ENCODE measurements around the gene COL23A1. TPM values are rescaled to one million over a fixed set of nuclear protein-coding genes. Genes with fewer than 3 reads are reported as not detected.
"Not testable (repeated sequence)": the region's sequence is repeated elsewhere in the genome, so short reads cannot be mapped to it uniquely, and the experiment has no call there.

COL23A1 gene
- total RNA-seq, 1 experiment from 2014 or later, result not detected

DNA sequence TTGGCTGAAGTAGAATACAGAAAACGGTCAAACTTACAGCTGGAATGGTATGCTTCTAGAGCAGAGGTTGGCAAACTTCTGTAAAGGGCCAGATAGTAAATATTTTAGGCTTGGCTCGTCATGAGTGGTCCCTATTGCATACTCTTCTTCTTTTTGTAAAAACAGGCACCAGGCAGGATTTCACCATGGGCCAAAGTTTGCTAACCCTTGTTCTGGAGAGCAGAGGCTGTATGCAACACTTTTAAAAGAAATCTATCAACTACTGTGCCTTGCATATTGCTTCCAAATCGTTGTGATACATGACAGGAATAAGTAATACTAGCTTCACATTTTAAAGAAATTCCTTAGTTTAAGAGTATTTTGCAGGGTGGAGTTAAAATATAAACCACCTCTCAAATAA is 15.6 kb upstream of the COL23A1 start:
- H3K9me3 ChIP-seq (replicated peaks), result no peaks in the 10 kb centered on the region
- H3K4me3 ChIP-seq, result no peak overlapping the region
- H3K27me3 ChIP-seq, result no peaks in the 10 kb centered on the region
- no peak for DNase-seq
- no peak overlapping the region for H3K27ac ChIP-seq
- H3K36me3 ChIP-seq, result peaks cover 97% of the 10 kb centered on the region
- H3K4me1 ChIP-seq, result no peaks in the 10 kb centered on the region

- peaks cover 74% of the 10 kb centered on the region for H3K36me3 ChIP-seq
- no peak for DNase-seq
- no peak overlapping the region for H3K27ac ChIP-seq
These were observed 12.6 kb upstream of the COL23A1 start for GRCh38 chr5:178602752-178603151.

GRCh38 chr5:178595750-178596149 is 5.6 kb upstream of the COL23A1 start:
- H3K4me3 ChIP-seq, result no peak overlapping the region
- no peaks in the 10 kb centered on the region for H3K27me3 ChIP-seq
- H3K27ac ChIP-seq, result no peak overlapping the region
- H3K4me1 ChIP-seq, result no peaks in the 10 kb centered on the region
- DNase-seq, result no peak
- H3K9me3 ChIP-seq (replicated peaks), result peaks cover 10% of the 10 kb centered on the region
- H3K36me3 ChIP-seq, result peaks cover 6% of the 10 kb centered on the region

More at GRCh38 chr5:178602752-178603151, 12.6 kb upstream of the COL23A1 start:
- Histone ChIP-seq H3K27me3 (no peaks in the 10 kb centered on the region), H3K4me1 (no peaks in the 10 kb centered on the region), H3K9me3 (replicated peaks) (no peaks in the 10 kb centered on the region), H3K4me3 (no peak overlapping the region)

GRCh38 chr5:178595150-178595549 is 5.0 kb upstream of the COL23A1 start:
- Histone ChIP-seq H3K4me1 (no peaks in the 10 kb centered on the region), H3K4me3 (no peak overlapping the region), H3K36me3 (peaks cover 6% of the 10 kb centered on the region; the same call in 1 of the 2 replicates), H3K27ac (no peak overlapping the region), H3K27me3 (no peaks in the 10 kb centered on the region), H3K9me3 (replicated peaks) (peaks cover 10% of the 10 kb centered on the region)
- DNase-seq, result no peak

GRCh38 chr5:178590924-178591423 is 781 bp upstream of the COL23A1 start:
- Histone ChIP-seq H3K9me3 (replicated peaks) (peaks cover 10% of the 10 kb centered on the region), H3K27ac (no peak overlapping the region), H3K4me1 (no peaks in the 10 kb centered on the region), H3K27me3 (no peaks in the 10 kb centered on the region), H3K4me3 (no peak overlapping the region), H3K36me3 (no peaks in the 10 kb centered on the region)
- no peak for DNase-seq

GRCh38 chr5:178589180-178590140 is 733 bp downstream of the COL23A1 start:
- H3K4me3 ChIP-seq, result no peak overlapping the region

DNA sequence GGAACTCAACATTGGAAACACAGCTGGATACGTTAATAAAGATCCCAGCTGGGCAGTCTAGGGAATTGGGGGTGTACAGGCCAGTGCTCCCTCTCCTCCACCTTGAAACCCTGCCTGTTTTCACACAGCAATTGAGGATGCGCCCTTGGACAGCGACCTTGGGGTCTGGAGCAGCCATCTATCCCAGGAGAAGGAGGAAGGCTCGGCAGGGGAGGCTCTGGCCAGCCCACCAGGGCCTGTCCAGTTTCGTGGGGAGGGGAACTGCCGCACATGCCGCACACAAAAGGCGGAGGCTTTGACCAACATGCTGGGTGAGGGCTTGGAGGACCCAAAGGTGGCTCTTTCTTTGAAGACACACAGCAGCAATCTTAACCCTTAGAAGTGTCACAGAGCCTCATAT is 1.4 kb downstream of the COL23A1 start:
- Histone ChIP-seq H3K27me3 (no peaks in the 10 kb centered on the region), H3K4me3 (no peak overlapping the region), H3K9me3 (replicated peaks) (no peaks in the 10 kb centered on the region), H3K27ac (no peak overlapping the region), H3K36me3 (no peaks in the 10 kb centered on the region), H3K4me1 (no peaks in the 10 kb centered on the region)
- no peak for DNase-seq

More at GRCh38 chr5:178589180-178590140, 733 bp downstream of the COL23A1 start:
- Histone ChIP-seq H3K9me3 (replicated peaks) (no peaks in the 10 kb centered on the region; the same call in 1 of the 2 replicates), H3K27me3 (no peaks in the 10 kb centered on the region), H3K36me3 (no peaks in the 10 kb centered on the region), H3K4me1 (no peaks in the 10 kb centered on the region), H3K27ac (no peak overlapping the region)
- no peak for DNase-seq

GRCh38 chr5:178587763-178588611 is 2.2 kb downstream of the COL23A1 start:
- Histone ChIP-seq H3K4me1 (no peaks in the 10 kb centered on the region), H3K4me3 (no peak overlapping the region), H3K27ac (no peak overlapping the region), H3K9me3 (replicated peaks) (no peaks in the 10 kb centered on the region), H3K36me3 (no peaks in the 10 kb centered on the region), H3K27me3 (no peaks in the 10 kb centered on the region)
- no peak for DNase-seq

GRCh38 chr5:178586396-178586795 is 3.8 kb downstream of the COL23A1 start:
- no peak overlapping the region for H3K27ac ChIP-seq
- H3K4me1 ChIP-seq, result no peaks in the 10 kb centered on the region
- no peaks in the 10 kb centered on the region for H3K36me3 ChIP-seq
- no peaks in the 10 kb centered on the region for H3K9me3 ChIP-seq (replicated peaks)
- no peak overlapping the region for H3K4me3 ChIP-seq
- DNase-seq, result no peak
- no peaks in the 10 kb centered on the region for H3K27me3 ChIP-seq

- peak in 1 of 2 experiments; percentile 19 for DNase-seq
- not testable (repeated sequence) for H3K27ac ChIP-seq
These were observed 4.8 kb downstream of the COL23A1 start for GRCh38 chr5:178585421-178585820.

DNA sequence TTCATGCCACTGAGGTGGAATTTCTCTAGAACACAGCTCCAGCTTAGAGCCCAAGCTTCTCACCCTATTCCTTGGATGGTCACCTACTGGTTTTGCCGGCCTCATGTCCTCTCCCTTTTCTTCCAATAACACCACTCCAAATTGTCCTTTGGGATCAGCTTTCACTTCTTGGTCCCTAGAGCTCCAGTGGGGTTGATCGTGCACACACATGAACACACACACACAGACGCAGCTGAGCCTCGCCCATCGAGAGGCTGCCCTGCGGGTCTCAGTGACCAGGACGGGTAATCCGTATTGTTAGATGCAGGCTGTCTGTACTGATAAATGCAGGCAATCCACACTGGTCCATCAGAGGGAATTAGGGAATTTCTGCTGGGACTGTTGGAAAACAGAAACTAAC is 6.9 kb downstream of the COL23A1 start:
- Histone ChIP-seq H3K9me3 (replicated peaks) (no peaks in the 10 kb centered on the region), H3K27ac (no peak overlapping the region), H3K36me3 (no peaks in the 10 kb centered on the region), H3K4me1 (no peaks in the 10 kb centered on the region), H3K27me3 (no peaks in the 10 kb centered on the region), H3K4me3 (no peak overlapping the region)
- no peak for DNase-seq

More at GRCh38 chr5:178585421-178585820, 4.8 kb downstream of the COL23A1 start:
- H3K36me3 ChIP-seq; H3K4me3 ChIP-seq; H3K27me3 ChIP-seq; H3K9me3 ChIP-seq (replicated peaks); H3K4me1 ChIP-seq: not testable (repeated sequence)

DNA sequence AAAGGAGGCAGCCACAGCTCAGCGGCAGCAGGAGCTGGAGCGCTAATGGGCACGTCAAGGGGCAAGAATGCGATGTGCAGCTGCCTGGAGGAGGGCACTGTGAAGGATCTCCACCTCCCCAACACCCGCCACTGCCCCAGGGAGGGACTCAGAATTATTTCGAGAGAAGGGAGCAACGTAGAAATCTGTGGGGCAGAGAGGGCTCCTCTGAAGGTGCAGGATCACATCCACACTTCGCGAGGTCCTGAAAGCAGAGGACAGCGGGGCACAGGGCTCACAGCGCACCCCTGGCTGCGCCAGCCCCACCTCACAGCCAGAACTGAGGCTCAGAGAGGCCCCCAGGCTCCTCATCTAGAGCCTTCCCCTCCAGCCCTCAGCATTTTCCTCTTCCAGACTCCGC is 7.9 kb downstream of the COL23A1 start:
- Histone ChIP-seq H3K9me3 (replicated peaks) (no peaks in the 10 kb centered on the region), H3K4me3 (no peak overlapping the region), H3K27me3 (no peaks in the 10 kb centered on the region), H3K27ac (no peak overlapping the region), H3K4me1 (no peaks in the 10 kb centered on the region), H3K36me3 (no peaks in the 10 kb centered on the region)
- no peak for DNase-seq

DNA sequence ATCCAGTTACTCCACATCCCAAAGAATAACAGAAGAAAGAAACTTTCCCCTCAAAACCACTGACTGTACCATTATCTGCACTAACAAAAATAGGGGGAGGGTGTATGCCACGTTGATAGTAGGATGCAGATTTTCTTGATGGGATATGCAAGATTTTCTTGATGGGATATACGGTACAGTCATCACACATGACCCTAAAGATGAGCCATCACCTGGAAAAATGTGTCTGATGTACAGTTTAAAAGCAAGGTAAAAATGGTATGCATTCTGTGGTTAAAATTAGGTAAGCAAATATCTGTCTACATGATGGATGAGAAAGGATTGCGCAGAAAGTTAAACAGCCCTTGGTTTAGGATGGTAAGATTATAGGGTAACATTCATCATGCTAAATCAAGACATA is 8.6 kb downstream of the COL23A1 start:
- no peak overlapping the region for H3K4me3 ChIP-seq
- no peaks in the 10 kb centered on the region for H3K9me3 ChIP-seq (replicated peaks)
- no peaks in the 10 kb centered on the region for H3K36me3 ChIP-seq
- no peak for DNase-seq
- no peak overlapping the region for H3K27ac ChIP-seq
- no peaks in the 10 kb centered on the region for H3K27me3 ChIP-seq
- H3K4me1 ChIP-seq, result no peaks in the 10 kb centered on the region

DNA sequence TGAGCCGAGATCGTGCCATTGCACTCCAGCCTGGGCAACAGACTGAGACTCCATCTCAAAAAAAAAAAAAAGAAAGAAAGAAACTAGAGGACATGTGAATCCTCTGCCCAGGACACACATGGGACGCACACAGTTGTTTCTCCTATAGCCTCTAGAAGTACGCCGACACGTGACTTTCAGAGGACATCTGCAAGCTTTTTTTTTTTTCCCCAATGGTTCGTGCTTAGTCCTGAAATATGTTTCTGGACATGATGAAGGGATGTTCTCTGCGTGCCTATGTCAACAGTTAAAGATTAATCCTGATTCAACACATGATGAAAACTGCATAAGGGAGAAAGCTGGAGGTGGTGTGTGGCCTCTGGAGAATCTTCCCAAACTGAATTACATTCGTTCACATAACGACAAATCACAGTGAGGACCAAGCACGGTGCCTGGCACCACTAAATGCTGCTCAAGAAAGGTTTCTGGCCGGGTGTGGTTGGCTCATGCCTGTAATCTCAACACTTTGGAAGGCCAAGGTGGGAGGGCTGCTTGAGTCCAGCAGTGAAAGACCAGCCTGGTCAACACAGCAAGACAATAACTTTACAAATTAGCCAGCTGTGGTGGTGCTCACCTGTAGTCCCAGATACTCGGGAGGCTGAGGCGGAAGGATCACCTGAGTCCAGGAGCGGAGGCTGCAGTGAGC is 9.8 kb downstream of the COL23A1 start:
- H3K4me3 ChIP-seq, result no peak overlapping the region
- H3K27me3 ChIP-seq, result no peaks in the 10 kb centered on the region
- H3K4me1 ChIP-seq, result no peaks in the 10 kb centered on the region
- H3K9me3 ChIP-seq (replicated peaks), result no peaks in the 10 kb centered on the region
- H3K36me3 ChIP-seq, result no peaks in the 10 kb centered on the region
- H3K27ac ChIP-seq, result no peak overlapping the region
- no peak for DNase-seq
